C4-2B (cell line): ENCODE data around the gene ULK3.

ENCODE experiments used
- CTCF ChIP-seq: fragments of 450-650 bp; conservative IDR thresholded peaks from 2 replicates; pipeline ENCODE4 v1.5.1; 2017; ENCODE audit warnings: mild to moderate bottlenecking
- ZFX ChIP-seq: fragments of 450-650 bp; IDR thresholded peaks from 2 replicates; pipeline ENCODE4 v1.6.1; 2017

GRCh38 chr15:74844319-74845207, 1.6 kb upstream of the ULK3 start:
- TF ChIP-seq CTCF (no peak), ZFX (no peak)
